Measurements from ENCODE around the gene TAF12.
A peak's percentile ranks its signal among the peaks of the same experiment; 100 is the strongest.
"Not testable (repeated sequence)": the region's sequence is repeated elsewhere in the genome, so short reads cannot be mapped to it uniquely, and the experiment has no call there.

TAF12 gene

DNA sequence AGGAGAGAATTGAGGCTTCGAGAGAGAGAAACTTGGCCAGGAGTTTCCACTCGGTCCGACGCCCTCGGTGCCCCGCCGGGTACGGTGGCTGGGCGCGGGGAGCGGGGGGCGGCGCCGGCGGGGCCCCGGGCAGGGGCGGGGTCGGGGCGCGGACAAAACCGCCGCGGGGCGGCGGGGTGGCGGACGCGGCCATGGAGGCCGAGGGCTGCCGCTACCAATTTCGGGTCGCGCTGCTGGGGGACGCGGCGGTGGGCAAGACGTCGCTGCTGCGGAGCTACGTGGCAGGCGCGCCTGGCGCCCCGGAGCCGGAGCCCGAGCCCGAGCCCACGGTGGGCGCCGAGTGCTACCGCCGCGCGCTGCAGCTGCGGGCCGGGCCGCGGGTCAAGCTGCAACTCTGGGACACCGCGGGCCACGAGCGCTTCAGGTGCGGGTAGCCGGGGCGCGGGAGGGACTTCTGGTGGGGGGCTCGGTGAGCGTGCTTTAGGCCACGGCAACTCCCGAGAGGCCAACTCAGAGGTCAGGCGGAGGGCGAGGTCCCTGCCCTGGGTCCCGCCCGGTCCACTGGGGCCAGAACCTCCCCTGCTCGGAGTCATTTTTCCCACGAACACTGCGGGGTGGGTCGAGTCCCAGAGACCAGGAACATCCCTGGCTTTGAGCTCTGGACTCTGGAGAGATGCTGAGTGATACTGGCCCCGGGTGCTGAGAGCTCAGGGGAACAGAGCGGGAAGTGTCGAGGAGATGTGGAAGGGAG is 50.4 kb downstream of the TAF12 start:
- no peak for DNase-seq
- in situ Hi-C loops (cut with HindIII; ENCODE audit: low pct_ligation_motif_present, low pct_unique_long_range_greater_than_20kb, low sequenced_read_pairs): no loop called here

DNA sequence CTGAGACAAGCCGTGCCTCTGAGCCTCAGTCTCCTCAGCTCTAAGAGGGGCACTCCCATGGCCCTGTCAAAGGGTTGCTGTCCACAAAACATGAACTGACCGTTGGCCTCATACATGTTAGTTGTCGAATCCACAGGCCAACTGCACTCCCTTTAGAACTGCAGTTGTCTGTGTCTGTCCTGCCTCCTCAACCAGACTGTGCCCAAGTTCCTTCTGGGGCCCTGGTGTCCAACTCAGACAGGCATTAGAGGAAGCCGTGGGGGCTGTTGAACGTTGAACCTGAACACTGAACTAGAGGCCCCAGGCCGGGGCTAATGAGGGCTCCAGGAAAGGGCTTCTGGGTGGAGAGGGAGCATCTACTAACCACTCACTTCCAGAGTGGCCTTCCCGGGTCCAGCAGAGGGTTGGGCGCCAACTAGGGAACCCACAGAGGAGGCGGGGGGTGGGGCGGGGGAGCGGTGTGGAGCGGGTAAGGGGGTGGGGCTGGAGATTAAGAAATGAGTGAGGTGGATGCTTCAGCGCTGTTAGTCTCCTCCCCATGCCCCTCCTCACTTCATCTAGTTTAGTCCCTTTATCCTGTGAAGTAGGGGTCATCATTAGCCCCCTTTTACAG is 51.1 kb downstream of the TAF12 start, which contains the start of gene RAB42:
RAB42 (plus strand) TSS at position 558 of the 613 bp plus-strand sequence. CDS start 247 bp downstream, outside the sequence.
- in situ Hi-C loops (cut with HindIII; ENCODE audit: low pct_ligation_motif_present, low pct_unique_long_range_greater_than_20kb, low sequenced_read_pairs): no loop called here
- DNase-seq: peak; percentile 40

DNA sequence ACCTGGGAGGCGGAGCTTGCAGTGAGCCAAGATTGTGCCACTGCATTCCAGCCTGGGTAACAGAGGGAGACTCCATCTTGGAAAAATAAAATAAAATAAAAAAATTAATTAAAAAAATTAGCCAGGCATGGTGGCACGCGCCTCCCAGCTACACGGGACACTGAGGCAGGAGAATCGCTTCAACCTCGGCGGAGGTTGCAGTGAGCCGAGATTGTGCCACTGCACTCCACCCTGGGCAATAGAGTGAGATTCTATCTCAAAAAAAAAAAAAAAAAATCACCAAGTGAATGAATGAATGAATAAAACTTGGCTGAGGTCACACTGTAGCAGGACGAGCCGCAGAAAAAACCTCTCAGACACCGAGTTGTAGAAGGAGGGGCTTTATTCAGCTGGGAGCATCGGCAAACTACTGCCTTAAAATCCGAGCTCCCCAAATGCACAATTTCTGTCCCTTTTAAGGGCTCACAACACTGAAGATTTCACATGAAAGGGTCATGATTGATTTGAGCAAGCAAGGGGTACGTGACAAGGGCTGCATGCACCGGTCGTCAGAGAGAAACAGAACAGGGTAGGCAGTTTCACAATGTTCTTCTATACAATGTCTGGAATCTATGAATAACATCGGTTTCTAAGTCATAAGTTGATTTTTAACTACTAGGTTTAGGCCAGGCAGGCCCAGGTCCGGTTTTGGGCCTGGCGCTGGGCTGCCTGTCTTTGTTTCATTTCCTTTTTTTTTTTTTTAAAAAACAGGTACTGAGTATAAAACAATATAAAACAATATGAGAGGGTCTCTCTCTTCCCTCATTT is 56.1 kb downstream of the TAF12 start:
- DNase-seq; in situ Hi-C loops (cut with HindIII; ENCODE audit: low pct_ligation_motif_present, low pct_unique_long_range_greater_than_20kb, low sequenced_read_pairs): not testable (repeated sequence)

DNA sequence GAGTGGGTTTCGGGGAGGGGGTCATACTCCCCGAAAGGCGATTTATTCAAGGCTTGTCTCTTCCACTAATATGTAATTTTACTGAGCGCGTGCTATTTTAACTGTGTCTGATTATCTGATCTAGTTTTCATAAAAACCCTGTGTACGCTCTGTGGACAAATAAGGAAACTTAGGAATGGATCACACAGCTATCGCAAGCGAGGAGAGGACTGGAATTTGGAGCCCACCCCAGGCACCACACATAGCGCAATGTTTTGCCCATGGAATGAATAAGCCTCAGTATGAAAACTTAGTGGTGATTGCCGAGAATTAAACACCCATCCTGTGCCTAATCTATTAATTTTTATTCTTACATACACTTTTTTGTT is 60.6 kb downstream of the TAF12 start:
- in situ Hi-C loops (cut with HindIII; ENCODE audit: low pct_ligation_motif_present, low pct_unique_long_range_greater_than_20kb, low sequenced_read_pairs): no loop called here
- no peak for DNase-seq

DNA sequence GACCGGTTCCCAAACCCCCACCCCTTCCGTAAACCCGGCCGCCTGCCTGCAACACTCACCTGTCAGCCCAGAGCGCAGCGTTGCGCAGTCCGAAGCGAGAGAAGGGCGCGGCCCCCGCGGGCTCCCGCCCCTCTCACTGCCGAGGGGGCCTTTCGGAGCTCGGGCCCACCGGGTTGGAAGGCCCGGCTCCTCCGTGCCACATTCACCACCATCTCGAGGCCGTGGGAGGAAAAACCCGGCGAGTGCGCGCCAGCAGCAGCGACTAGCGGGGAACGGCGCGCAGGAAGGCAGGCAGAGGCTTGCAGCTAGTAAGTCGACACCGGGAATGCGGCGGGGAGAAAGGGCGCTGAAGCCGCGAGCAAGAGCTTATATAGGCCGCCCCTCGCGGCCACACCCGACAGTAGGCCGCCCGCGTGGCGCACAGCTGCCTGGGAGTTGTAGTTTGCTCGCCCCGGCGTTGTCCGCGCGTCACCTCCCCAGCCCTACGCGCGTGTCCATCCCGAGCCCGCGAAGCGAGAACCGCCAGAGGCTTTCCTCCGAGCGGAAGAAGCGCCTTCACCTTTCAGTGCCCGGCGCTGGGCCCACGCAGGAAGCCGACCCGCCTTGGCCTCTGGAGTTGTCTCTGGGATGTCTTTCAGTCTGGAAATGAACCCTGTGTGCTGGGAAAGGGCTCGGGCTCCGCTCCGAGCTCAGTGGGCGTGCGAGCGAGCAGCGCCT is 61.2 kb downstream of the TAF12 start:
- in situ Hi-C loops (cut with HindIII; ENCODE audit: low pct_ligation_motif_present, low pct_unique_long_range_greater_than_20kb, low sequenced_read_pairs): no loop called here
- DNase-seq: peak; percentile 94

DNA sequence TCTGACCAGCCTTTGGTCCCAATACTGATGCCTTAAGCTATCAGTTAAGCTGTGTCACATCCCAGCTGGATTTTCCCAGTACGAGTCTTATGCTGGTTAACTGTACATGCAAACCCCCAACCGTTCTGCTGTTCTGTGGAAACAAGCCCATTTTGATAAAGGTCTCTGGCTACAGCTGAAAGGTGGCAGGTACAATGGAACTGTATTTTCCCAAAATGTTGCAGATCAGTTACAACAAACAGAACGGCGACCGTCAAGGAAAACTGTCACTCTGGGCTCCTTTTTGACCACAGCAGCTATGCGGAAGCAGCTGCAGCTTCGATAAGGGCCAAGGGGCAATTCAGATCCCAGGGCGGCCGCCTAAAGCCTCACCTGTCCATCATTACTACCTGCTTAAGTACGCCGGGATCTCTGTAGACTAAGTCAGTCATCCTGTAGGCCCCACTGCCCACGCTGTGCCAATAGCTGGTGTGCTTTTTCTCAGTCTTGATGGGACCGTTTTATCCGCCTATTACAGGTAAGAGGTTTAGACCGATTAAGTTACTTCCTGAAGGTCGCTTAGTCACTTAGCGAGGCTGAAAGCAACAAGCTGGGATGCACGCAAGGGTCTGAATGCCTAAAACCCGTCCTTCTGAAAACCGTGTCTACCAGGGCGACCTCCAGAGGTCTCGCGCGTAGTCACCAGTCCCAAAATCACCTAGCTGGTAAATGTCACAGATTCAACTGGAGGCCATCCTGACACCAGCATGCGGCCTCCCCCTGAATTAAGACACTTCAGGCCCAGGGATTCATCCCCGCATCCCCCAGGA is 61.9 kb downstream of the TAF12 start:
- in situ Hi-C loops (cut with HindIII; ENCODE audit: low pct_ligation_motif_present, low pct_unique_long_range_greater_than_20kb, low sequenced_read_pairs): no loop called here
- no peak for DNase-seq

DNA sequence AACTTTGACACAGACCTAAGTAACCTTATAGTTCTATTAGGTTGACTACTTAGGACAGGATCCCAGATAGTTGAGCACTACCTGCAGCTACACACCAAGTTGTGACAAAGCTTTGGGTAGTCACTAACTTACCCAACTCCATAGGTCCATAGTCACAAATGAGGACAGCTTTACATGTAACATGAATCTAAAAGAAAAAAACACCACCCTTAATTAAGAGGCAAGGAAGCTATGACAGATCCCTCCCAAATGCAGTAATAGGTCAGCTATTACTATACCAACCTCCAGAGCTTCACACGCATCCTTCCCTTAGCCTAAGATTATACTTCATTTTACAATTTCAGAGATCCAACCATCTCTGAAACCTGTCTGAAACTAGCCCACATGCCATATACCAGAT is 63.5 kb downstream of the TAF12 start:
- no peak for DNase-seq
- in situ Hi-C loops (cut with HindIII; ENCODE audit: low pct_ligation_motif_present, low pct_unique_long_range_greater_than_20kb, low sequenced_read_pairs): no loop called here

DNA sequence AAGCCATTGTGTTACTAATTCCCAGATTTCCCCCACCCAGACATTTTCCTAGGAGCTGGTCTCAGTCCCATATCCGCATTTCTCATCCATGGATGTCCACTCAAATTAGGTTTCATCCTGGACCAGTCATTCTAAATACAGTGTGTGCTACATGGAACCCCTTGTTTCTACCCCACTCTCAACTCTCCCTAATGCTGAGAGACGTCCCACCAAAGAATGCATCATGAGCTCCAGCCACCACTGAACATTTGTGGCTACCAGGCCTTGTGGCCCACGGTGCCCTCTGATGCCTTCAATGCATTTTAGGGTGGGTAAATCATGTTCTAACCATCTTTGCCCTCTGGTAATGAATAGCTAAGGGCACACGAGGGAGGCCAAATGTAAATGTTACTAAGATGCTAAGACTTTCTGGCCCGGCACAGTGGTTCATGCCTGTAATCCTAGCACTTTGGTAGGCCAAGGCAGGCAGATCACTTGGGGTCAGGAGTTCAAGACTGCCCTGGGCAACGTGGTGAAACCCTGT is 64.1 kb downstream of the TAF12 start:
- in situ Hi-C loops (cut with HindIII; ENCODE audit: low pct_ligation_motif_present, low pct_unique_long_range_greater_than_20kb, low sequenced_read_pairs): no loop called here
- DNase-seq: no peak

DNA sequence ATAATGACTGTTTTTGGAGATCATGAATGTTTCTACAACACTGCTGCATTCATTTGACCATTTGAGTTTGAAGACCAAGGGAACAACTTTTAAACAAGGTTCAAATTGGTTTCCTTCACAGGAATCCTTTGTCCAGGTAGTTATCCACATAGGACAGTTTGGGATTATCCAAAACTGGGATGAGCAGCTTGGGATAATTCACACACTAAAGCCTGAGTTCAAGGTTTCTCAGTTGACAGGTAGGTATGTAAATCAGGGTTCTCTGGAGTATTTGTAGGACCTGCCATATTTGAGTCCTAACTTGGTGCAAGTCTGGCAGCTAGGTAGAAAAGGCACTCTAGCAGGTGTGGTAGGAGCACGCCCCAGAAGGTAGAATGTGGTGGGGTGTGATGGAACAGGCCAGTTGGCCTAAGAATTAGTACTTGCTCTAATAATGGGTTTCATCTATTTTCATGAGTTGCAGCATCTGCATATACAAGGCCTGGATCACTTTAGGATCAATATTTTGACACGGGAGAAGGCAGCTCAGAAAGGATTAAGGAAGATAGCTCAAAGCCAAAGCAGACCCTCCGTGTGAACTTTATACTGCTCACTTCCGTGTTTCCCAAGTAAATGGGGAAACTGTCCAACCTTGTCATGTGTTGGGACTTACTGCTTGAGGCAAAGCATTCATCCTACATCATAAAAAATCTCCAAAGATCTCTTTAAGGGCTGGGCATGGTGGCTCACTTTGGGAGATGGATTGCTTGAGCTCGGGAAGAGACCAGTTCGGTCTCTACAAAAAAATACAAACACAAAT is 64.9 kb downstream of the TAF12 start:
- no peak for DNase-seq
- in situ Hi-C loops (cut with HindIII; ENCODE audit: low pct_ligation_motif_present, low pct_unique_long_range_greater_than_20kb, low sequenced_read_pairs): no loop called here

DNA sequence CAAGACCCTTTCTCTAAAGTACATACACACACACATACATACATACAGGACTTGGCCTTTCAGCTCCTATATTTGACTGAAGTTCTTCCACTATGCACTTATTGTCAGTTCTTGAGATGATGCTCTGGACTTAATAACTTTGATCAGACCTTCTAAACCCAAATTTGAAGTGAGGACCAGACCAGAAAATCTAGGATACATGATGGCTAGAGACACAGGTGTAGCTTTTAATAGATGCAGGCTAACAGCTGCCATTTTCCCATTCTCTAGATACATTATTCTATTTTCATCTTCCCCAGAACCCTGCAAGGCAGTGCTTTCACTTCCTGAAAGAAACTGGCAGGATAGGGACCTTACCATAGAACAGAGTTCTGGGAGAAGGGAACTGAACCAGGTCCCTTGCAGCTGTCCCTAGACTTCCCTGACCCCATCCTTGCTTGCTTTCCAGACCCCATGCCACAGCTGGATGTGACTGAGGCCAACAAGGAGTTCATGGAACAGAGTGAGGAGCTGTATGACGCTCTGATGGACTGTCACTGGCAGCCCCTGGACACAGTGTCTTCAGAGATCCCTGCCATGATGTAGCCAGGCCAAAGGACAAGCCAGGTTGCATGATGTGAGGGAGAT is 65.7 kb downstream of the TAF12 start:
- in situ Hi-C loops (cut with HindIII; ENCODE audit: low pct_ligation_motif_present, low pct_unique_long_range_greater_than_20kb, low sequenced_read_pairs): no loop called here
- no peak for DNase-seq

DNA sequence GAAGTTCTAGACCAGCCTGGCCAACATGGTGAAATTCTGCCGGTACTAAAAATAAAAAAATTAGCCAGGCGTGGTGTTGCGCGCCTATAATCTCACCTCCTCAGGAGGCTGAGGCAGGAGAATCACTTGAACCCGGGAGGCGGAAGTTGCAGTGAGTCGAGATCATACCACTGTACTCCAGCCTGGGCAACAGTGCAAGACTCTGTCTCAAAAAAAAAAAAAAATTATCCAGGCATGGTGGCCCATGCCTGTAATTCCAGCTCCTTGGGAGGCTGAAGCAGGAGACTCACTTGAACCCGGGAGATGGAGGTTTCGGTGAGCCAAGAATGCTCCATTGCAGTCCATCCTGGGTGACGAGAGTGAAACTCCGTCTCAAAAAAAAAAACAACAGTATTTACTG is 69.3 kb downstream of the TAF12 start:
- in situ Hi-C loops (cut with HindIII; ENCODE audit: low pct_ligation_motif_present, low pct_unique_long_range_greater_than_20kb, low sequenced_read_pairs): no loop called here
- DNase-seq: no peak

DNA sequence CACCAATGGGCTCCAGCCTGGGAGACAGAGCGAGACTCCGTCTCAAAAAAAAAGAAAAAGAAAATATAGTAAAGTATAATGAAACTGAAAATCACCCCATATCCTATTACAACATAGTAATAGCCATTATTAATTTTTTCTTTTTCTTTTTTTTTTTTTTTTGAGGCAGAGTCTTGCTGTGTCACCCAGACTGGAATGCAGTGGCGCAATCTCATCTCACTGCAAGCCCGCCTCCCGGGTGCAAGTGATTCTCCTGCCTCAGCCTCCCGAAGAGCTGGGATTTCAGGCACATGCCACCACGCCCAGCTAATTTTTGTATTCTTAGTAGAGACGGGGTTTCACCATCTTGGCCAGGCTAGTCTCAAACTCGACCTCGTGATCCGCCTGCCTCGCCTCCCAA is 70.0 kb downstream of the TAF12 start:
- in situ Hi-C loops (cut with HindIII; ENCODE audit: low pct_ligation_motif_present, low pct_unique_long_range_greater_than_20kb, low sequenced_read_pairs); DNase-seq: not testable (repeated sequence)

DNA sequence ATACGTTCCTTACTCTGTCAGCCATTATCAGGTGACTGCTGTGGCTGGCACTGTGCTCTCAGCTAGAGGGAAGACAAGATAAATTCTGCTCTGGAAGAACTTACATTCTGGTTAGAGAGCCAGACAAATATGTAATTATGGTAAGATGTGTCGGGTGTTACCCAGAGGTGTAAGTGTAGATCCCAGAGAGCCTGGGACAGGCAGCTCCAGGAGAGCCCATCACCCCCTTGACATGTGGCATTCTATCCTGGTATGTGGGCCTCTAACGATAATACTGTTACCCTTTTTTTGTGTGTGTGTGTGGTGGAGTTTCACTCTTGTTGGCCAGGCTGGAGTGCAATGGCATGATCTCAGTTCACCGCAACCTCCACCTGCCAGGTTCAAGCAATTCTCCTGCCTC is 71.0 kb downstream of the TAF12 start:
- DNase-seq: no peak
- in situ Hi-C loops (cut with HindIII; ENCODE audit: low pct_ligation_motif_present, low pct_unique_long_range_greater_than_20kb, low sequenced_read_pairs): no loop called here

DNA sequence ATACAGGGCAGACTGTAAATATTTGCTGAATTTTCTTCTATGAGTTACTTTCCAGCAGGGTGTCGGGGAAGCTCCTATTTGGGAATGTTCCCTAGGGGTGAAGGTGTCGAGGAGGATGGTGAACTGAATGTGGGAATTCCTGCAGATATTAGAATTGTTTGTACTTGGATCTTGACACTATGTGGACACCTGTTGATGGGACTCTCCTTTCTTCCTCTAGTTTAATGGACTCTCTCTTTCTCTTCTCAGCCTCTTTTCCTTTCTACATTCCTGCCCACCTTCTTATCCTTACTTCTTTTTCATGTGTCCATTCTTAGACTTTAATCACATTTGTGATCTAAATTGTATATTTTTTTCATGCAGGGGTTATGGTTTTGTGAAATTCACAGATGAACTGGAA is 75.9 kb downstream of the TAF12 start:
- no peak for DNase-seq
- in situ Hi-C loops (cut with HindIII; ENCODE audit: low pct_ligation_motif_present, low pct_unique_long_range_greater_than_20kb, low sequenced_read_pairs): no loop called here

DNA sequence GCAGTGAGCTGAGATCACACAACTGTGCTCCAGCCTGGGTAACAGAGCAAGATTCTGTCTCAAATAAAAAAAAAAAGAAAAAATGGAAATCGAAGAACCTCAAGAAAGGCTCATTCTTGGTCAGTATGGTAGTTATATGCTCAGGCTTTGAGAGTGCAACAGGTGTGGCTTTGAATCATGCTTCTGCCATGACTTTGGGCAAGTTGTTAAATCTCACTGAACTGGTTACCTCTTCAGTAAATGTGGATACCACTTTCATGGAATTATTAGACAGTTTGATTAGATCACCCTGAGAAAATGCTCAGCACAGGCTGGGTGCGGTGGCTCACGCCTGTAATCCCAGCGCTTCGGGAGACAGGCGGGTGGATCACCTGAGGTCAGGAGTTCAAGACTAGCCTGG is 77.1 kb downstream of the TAF12 start:
- no peak for DNase-seq
- in situ Hi-C loops (cut with HindIII; ENCODE audit: low pct_ligation_motif_present, low pct_unique_long_range_greater_than_20kb, low sequenced_read_pairs): no loop called here

DNA sequence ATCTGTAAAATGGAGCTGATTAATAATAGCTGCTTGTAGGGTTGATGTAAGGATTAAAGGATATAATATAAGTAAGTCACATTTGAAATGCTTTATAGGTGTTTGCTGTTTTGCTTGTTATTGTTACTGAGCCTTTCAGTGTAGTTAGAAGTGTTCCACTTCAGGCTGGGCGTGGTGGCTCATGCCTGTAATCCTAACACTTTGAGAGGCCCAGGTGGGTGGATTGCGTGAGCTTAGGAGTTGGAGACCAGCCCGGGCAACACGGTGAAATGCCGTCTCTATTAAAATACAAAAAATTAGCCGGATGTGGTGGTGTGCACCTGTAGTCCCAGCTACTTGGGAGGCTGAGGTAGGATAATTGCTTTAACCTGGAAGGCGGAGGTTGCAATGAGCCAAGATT is 77.8 kb downstream of the TAF12 start:
- DNase-seq: no peak
- in situ Hi-C loops (cut with HindIII; ENCODE audit: low pct_ligation_motif_present, low pct_unique_long_range_greater_than_20kb, low sequenced_read_pairs): no loop called here

DNA sequence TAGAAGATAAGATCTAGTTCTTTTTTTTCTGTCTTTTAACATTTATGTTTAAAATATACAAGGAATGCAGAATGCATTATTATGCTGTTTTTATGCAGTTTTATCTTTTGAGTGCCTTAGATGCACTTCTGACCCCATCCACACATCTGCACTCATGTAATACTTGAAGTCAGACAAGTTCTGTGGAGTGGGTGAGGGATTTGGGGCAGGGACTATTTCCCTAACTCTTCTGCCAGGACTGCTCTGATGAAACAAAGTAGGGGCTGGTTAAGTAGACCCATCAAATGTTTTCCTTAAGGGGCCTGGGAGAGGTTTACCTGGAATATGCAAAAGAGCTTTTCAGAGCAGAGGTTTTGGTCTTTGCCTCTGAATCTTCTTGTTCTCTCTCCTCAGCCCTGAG is 78.6 kb downstream of the TAF12 start:
- in situ Hi-C loops (cut with HindIII; ENCODE audit: low pct_ligation_motif_present, low pct_unique_long_range_greater_than_20kb, low sequenced_read_pairs): no loop called here
- DNase-seq: no peak
